Upper lobe of left lung (tissue), 4 donors: ENCODE results near the gene QPRT.
A peak's percentile ranks its signal among the peaks of the same experiment; 100 is the strongest.
"Not testable (repeated sequence)": the region's sequence is repeated elsewhere in the genome, so short reads cannot be mapped to it uniquely, and the experiment has no call there.

Experiments used
- EP300 ChIP-seq, 4 donors: sonication (generic); formaldehyde crosslinking; IDR thresholded peaks; one replicate each; pipeline ENCODE4 v1.5.1; 2017; ENCODE audit warnings: antibody characterized with exemption in 4 of 4, control low read depth in 2 of 4
- POLR2AphosphoS5 ChIP-seq, 2 donors: sonication (generic); formaldehyde crosslinking; IDR thresholded peaks; one replicate each; pipeline ENCODE4 v1.5.1; 2017; ENCODE audit warnings: antibody characterized with exemption in 2 of 2
- TF ChIP-seq, protein P1 (sequence below), 6 experiments: fragments of 450-650 bp in 4 of 6; fragments of 200-600 bp in 2 of 6; sonication (generic) in 2 of 6; IDR thresholded peaks; one replicate each; pipeline ENCODE4 v1.5.1; 2016 to 2019; ENCODE audit warnings: antibody characterized with exemption in 6 of 6

DNA sequence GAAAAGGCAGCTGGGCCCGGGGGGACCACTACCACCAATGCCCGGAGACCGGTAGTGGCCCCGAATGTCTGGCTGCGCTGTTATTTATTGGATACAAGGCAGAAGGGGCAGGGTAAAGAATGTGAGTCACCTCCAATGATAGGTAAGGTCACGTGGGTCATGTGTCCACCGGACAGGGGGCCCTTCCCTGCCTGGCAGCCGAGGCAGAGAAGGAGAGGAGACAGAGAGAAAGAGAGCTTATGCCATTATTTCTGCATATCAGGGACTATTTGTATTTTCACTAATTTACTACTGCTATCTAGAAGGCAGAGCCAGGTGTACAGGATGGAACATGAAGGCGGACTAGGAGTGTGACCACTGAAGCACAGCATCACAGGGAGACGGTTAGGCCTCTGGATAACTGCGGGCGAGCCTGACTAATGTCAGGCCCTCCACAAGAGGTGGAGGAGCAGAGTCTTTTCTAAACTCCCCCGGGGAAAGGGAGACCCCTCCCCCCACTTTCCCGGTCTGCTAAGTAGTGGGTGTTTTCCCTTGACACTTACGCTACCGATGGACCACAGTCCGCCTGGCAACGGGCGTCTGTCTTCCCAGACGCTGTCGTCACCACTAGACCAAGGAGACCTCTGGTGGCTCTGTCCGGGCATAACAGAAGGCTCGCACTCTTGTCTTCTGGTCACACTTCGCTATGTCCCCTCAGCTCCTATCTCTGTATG is 42.3 kb downstream of the QPRT start:
- TF ChIP-seq POLR2AphosphoS5, EP300 (IDR thresholded peaks at IDR 0.05): not testable (repeated sequence)
- TF ChIP-seq, protein P1, sequence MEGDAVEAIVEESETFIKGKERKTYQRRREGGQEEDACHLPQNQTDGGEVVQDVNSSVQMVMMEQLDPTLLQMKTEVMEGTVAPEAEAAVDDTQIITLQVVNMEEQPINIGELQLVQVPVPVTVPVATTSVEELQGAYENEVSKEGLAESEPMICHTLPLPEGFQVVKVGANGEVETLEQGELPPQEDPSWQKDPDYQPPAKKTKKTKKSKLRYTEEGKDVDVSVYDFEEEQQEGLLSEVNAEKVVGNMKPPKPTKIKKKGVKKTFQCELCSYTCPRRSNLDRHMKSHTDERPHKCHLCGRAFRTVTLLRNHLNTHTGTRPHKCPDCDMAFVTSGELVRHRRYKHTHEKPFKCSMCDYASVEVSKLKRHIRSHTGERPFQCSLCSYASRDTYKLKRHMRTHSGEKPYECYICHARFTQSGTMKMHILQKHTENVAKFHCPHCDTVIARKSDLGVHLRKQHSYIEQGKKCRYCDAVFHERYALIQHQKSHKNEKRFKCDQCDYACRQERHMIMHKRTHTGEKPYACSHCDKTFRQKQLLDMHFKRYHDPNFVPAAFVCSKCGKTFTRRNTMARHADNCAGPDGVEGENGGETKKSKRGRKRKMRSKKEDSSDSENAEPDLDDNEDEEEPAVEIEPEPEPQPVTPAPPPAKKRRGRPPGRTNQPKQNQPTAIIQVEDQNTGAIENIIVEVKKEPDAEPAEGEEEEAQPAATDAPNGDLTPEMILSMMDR (IDR thresholded peaks at IDR 0.05): peak in 5 of 6 experiments; percentile 35 to 61 (median 55)
